IMR-90 (cell line): ENCODE measurements around the gene PARD3.

Source experiments
- CEBPB ChIP-seq: IDR thresholded peaks from 2 replicates; pipeline ENCODE4 v1.6.1; 2012; ENCODE audit warnings: low read depth, low read length, improper control_type of control experiment
- CTCF ChIP-seq: conservative IDR thresholded peaks from 2 replicates; pipeline ENCODE4 v1.5.1; 2012; ENCODE audit warnings: mild to moderate bottlenecking, low read depth, low read length, improper control_type of control experiment
- FOS ChIP-seq: fragments of 150-350 bp; IDR thresholded peaks from 2 replicates; pipeline ENCODE4 v1.6.1; 2016; ENCODE audit warnings: low read depth, low read length
- MAFK ChIP-seq: IDR thresholded peaks from 2 replicates; pipeline ENCODE4 v1.6.1; 2012; ENCODE audit warnings: low read depth, low read length, improper control_type of control experiment
- MAZ ChIP-seq: IDR thresholded peaks from 2 replicates; pipeline ENCODE4 v1.6.1; 2012; ENCODE audit warnings: low read depth, mild to moderate bottlenecking, low read length, improper control_type of control experiment, moderate library complexity, borderline replicate concordance
- MXI1 ChIP-seq: IDR thresholded peaks from 2 replicates; pipeline ENCODE4 v1.6.1; 2012; ENCODE audit warnings: low read depth, mild to moderate bottlenecking, low read length, moderate library complexity, borderline replicate concordance
- NFE2L2 ChIP-seq: fragments of 150-350 bp; IDR thresholded peaks from 2 replicates; pipeline ENCODE4 v1.6.1; 2016; ENCODE audit warnings: low read depth, mild to moderate bottlenecking, low read length
- POLR2A ChIP-seq: IDR thresholded peaks from 2 replicates; pipeline ENCODE4 v1.6.1; 2012; ENCODE audit warnings: mild to moderate bottlenecking, low read depth, low read length
- RAD21 ChIP-seq: IDR thresholded peaks from 2 replicates; pipeline ENCODE4 v1.6.1; 2012; ENCODE audit warnings: low read length, improper control_type of control experiment
- RFX5 ChIP-seq: IDR thresholded peaks from 2 replicates; pipeline ENCODE4 v1.8.0; 2012; ENCODE audit warnings: low read depth, mild to moderate bottlenecking, low read length, moderate library complexity
- SMC3 ChIP-seq: fragments of 150-350 bp; IDR thresholded peaks from 2 replicates; pipeline ENCODE4 v1.6.1; 2016; ENCODE audit warnings: low read depth, mild to moderate bottlenecking, antibody characterized with exemption, low read length, moderate library complexity
- USF2 ChIP-seq: fragments of 150-350 bp; IDR thresholded peaks from 2 replicates; pipeline ENCODE4 v1.6.1; 2017; ENCODE audit warnings: mild to moderate bottlenecking, antibody characterized with exemption, low read length, low read depth

- TF ChIP-seq CTCF = no peak
- TF ChIP-seq RAD21 = no peak
- no peak for TF ChIP-seq POLR2A
- no peak for TF ChIP-seq USF2
- TF ChIP-seq RFX5 = no peak
- no peak for TF ChIP-seq MAZ
- TF ChIP-seq SMC3 = no peak
- TF ChIP-seq FOS = no peak
- no peak for TF ChIP-seq MXI1
- TF ChIP-seq CEBPB = no peak
- no peak for TF ChIP-seq MAFK
- no peak for TF ChIP-seq NFE2L2
These were observed 564.4 kb downstream of the PARD3 start for GRCh38 chr10:34250722-34251121.
